GM12865 (cell line): ENCODE results near the gene CTBP1.

ENCODE experiments used
- DNase-seq: peaks from one replicate; pipeline ENCODE4 v3.0.0; 2010; ENCODE audit warnings: low read depth
- H3K4me3 ChIP-seq: 2 replicates; pipeline ENCODE4 v1.5.1; 2011; ENCODE audit warnings: mild to moderate bottlenecking, low read depth, low read length, control low read depth
- CTCF ChIP-seq: IDR thresholded peaks from 2 replicates; pipeline ENCODE4 v1.5.1; 2011; ENCODE audit warnings: low read length, control low read depth, low read depth, inconsistent platforms; ENCODE audit not compliant: insufficient read depth; ENCODE audit errors: missing control alignments

Gene CTBP1

GRCh38 chr4:1192493-1193205 lies 56.3 kb downstream of the CTBP1 start:
- no peak overlapping the region for H3K4me3 ChIP-seq
- TF ChIP-seq CTCF: no peak
- peak; percentile 2 for DNase-seq

GRCh38 chr4:1192091-1192492 lies 56.8 kb downstream of the CTBP1 start:
- TF ChIP-seq CTCF: no peak
- no peak overlapping the region for H3K4me3 ChIP-seq
- no peak for DNase-seq

- peak; percentile 0 for DNase-seq
- TF ChIP-seq CTCF: no peak
Observed at GRCh38 chr4:1191621-1192020, 57.3 kb downstream of the CTBP1 start.

GRCh38 chr4:1187182-1187581 lies 61.7 kb downstream of the CTBP1 start:
- DNase-seq: peak; percentile 74
- TF ChIP-seq CTCF: no peak
- no peak overlapping the region for H3K4me3 ChIP-seq

More at GRCh38 chr4:1191621-1192020, 57.3 kb downstream of the CTBP1 start:
- H3K4me3 ChIP-seq: no peak overlapping the region

GRCh38 chr4:1183985-1184773 lies 64.8 kb downstream of the CTBP1 start:
- no peak for TF ChIP-seq CTCF
- peak; percentile 76 for DNase-seq
- H3K4me3 ChIP-seq: peak overlapping the region; percentile 50

GRCh38 chr4:1182313-1182712 lies 66.6 kb downstream of the CTBP1 start:
- no peak overlapping the region for H3K4me3 ChIP-seq
- DNase-seq: no peak
- TF ChIP-seq CTCF: no peak

- DNase-seq: no peak
- no peak overlapping the region for H3K4me3 ChIP-seq
- TF ChIP-seq CTCF: no peak
Observed at GRCh38 chr4:1180663-1181062, 68.3 kb downstream of the CTBP1 start.
